ENCODE measurements around the gene NARS2.

DNA sequence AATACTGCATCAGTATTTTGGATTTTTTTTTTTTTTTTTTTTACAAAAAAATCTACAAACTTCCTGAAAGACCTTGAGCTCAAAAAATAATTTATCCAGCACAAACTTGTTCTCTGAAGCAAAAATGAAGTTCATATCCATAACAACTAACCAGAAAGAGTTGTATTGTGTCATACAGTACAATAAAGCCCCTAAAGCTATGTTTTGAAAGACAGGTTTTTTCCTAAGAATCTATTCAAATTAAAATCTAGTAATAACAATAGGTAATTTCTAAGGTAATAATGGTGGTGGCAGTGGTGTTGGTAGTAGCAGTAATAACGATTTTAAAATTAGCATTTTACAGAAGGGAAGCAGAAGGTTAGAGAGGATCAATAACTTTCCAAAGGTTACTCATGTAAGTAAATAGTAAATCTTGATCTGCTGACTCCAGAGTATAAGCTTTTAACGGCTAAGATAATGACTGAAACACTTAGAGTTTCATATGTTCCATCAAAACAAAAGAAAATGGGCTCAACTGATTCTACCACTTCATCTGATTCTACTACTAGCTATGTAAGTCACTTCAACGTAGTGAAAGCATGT lies 103.7 kb downstream of the NARS2 start:
- TF ChIP-seq EZH2 (IDR thresholded peaks at IDR 0.05; ENCODE audit: low read length, missing control alignments): no peak
- TF ChIP-seq, protein P1, sequence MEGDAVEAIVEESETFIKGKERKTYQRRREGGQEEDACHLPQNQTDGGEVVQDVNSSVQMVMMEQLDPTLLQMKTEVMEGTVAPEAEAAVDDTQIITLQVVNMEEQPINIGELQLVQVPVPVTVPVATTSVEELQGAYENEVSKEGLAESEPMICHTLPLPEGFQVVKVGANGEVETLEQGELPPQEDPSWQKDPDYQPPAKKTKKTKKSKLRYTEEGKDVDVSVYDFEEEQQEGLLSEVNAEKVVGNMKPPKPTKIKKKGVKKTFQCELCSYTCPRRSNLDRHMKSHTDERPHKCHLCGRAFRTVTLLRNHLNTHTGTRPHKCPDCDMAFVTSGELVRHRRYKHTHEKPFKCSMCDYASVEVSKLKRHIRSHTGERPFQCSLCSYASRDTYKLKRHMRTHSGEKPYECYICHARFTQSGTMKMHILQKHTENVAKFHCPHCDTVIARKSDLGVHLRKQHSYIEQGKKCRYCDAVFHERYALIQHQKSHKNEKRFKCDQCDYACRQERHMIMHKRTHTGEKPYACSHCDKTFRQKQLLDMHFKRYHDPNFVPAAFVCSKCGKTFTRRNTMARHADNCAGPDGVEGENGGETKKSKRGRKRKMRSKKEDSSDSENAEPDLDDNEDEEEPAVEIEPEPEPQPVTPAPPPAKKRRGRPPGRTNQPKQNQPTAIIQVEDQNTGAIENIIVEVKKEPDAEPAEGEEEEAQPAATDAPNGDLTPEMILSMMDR (conservative IDR thresholded peaks at IDR 0.05 in 1 of 2, IDR thresholded peaks at IDR 0.05 in 1 of 2; ENCODE audit: low read depth in 1 of 2, low read length in 2 of 2): no peak

Data from fibroblast of lung (primary cell).